Esophagus muscularis mucosa (tissue), 4 donors: ENCODE data around the gene TNF. TPM values are rescaled to one million over a fixed set of nuclear protein-coding genes. Genes with fewer than 3 reads are reported as not detected.
A peak's percentile ranks its signal among the peaks of the same experiment; 100 is the strongest.

Experiments
- DNase-seq: peaks from one replicate; pipeline ENCODE4 v3.0.0-alpha.2; 2017; ENCODE audit errors: extremely low spot score
- H3K27ac ChIP-seq, 4 donors: fragments of 200-600 bp; sonication (generic); replicated peaks in 1 of 4; 1 replicate in 3 of 4; 2 replicates in 1 of 4; pipeline ENCODE4 v1.5.1; 2016 to 2019; ENCODE audit warnings: mild to moderate bottlenecking in 1 of 4
- H3K27me3 ChIP-seq, 4 donors: fragments of 200-600 bp; sonication (generic); one replicate each; pipeline versions ENCODE4 v1.5.1 to v1.6.0; 2016 to 2019
- H3K36me3 ChIP-seq, 4 donors: fragments of 200-600 bp; sonication (generic); one replicate each; pipeline ENCODE4 v1.5.1; 2016 to 2019
- H3K4me1 ChIP-seq, 4 donors: fragments of 200-600 bp; sonication (generic); one replicate each; pipeline ENCODE4 v1.5.1; 2016 to 2019
- H3K4me3 ChIP-seq, 4 donors: fragments of 200-600 bp; sonication (generic); 1 replicate in 2 of 4; 2 replicates in 2 of 4; pipeline ENCODE4 v1.5.1; 2016 to 2019; ENCODE audit warnings: mild to moderate bottlenecking in 4 of 4, moderate library complexity in 1 of 4
- H3K9me3 ChIP-seq, 4 donors: fragments of 200-600 bp; sonication (generic); 1 replicate in 3 of 4; 2 replicates in 1 of 4; pipeline ENCODE4 v1.5.1; 2016 to 2019
- EP300 ChIP-seq: sonication (generic); formaldehyde crosslinking; IDR thresholded peaks from one replicate; pipeline ENCODE4 v1.6.1; 2017; ENCODE audit warnings: antibody characterized with exemption
- POLR2A ChIP-seq: fragments of 450-650 bp; IDR thresholded peaks from one replicate; pipeline ENCODE4 v1.6.1; 2017; ENCODE audit warnings: antibody characterized with exemption, moderate library complexity, mild to moderate bottlenecking, low read depth
- POLR2AphosphoS5 ChIP-seq, 2 donors: sonication (generic); formaldehyde crosslinking; IDR thresholded peaks; one replicate each; pipeline ENCODE4 v1.6.1; 2017; ENCODE audit warnings: antibody characterized with exemption in 2 of 2
- WGBS: methylation state at CpG from one replicate; pipeline ENCODE4 v1.1.5; 2018; 5-methylcytosine and 5-hydroxymethylcytosine counted together
- intact Hi-C: fragments of 100-400 bp; cut with DNase I; formaldehyde crosslinking; loops from one replicate; pipeline ENCODE4 v1.15.1; 2023
- total RNA-seq, 4 donors: library from RNA; depleted of rRNA; stranded (reverse); fragments of >200 nt; gene quantifications; one replicate each; pipeline versions ENCODE4 v1.1.0 to v1.2.1, GENCODE V29; 2016
- TF ChIP-seq, protein P1 (sequence below), 3 experiments: fragments of 200-600 bp in 2 of 3; fragments of 450-650 bp in 1 of 3; sonication (generic) in 2 of 3; IDR thresholded peaks; one replicate each; pipeline ENCODE4 v1.5.1; 2017 to 2019; ENCODE audit warnings: antibody characterized with exemption in 3 of 3, mild to moderate bottlenecking in 2 of 3, moderate library complexity in 1 of 3

The TNF gene
- total RNA-seq, 4 donors from 2014 or later, result 0.17 to 1.5 TPM; not detected in 2

DNA sequence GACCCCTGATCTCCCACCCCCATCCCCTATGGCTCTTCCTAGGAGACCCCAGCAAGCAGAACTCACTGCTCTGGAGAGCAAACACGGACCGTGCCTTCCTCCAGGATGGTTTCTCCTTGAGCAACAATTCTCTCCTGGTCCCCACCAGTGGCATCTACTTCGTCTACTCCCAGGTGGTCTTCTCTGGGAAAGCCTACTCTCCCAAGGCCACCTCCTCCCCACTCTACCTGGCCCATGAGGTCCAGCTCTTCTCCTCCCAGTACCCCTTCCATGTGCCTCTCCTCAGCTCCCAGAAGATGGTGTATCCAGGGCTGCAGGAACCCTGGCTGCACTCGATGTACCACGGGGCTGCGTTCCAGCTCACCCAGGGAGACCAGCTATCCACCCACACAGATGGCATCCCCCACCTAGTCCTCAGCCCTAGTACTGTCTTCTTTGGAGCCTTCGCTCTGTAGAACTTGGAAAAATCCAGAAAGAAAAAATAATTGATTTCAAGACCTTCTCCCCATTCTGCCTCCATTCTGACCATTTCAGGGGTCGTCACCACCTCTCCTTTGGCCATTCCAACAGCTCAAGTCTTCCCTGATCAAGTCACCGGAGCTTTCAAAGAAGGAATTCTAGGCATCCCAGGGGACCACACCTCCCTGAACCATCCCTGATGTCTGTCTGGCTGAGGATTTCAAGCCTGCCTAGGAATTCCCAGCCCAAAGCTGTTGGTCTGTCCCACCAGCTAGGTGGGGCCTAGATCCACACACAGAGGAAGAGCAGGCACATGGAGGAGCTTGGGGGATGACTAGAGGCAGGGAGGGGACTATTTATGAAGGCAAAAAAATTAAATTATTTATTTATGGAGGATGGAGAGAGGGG lies 1.9 kb upstream of the TNF start:
- Histone ChIP-seq H3K27me3 (peaks cover 0 to 42% (median 0%) of the 10 kb centered on the region in 4 donors), H3K9me3 (no peaks in the 10 kb centered on the region), H3K4me3 (no peak overlapping the region), H3K36me3 (no peaks in the 10 kb centered on the region), H3K27ac (no peak overlapping the region), H3K4me1 (peaks cover 0 to 3% (median 0%) of the 10 kb centered on the region in 4 donors)
- DNase-seq, result no peak
- intact Hi-C loops, result no loop called here
- 89% methylated on average over 9 of the region's 9 CpGs for whole genome bisulfite sequencing
- TF ChIP-seq POLR2AphosphoS5 (IDR thresholded peaks at IDR 0.05), result no peak
- TF ChIP-seq, protein P1, sequence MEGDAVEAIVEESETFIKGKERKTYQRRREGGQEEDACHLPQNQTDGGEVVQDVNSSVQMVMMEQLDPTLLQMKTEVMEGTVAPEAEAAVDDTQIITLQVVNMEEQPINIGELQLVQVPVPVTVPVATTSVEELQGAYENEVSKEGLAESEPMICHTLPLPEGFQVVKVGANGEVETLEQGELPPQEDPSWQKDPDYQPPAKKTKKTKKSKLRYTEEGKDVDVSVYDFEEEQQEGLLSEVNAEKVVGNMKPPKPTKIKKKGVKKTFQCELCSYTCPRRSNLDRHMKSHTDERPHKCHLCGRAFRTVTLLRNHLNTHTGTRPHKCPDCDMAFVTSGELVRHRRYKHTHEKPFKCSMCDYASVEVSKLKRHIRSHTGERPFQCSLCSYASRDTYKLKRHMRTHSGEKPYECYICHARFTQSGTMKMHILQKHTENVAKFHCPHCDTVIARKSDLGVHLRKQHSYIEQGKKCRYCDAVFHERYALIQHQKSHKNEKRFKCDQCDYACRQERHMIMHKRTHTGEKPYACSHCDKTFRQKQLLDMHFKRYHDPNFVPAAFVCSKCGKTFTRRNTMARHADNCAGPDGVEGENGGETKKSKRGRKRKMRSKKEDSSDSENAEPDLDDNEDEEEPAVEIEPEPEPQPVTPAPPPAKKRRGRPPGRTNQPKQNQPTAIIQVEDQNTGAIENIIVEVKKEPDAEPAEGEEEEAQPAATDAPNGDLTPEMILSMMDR (IDR thresholded peaks at IDR 0.05), result no peak
- no peak for TF ChIP-seq POLR2A
- no peak for TF ChIP-seq EP300

DNA sequence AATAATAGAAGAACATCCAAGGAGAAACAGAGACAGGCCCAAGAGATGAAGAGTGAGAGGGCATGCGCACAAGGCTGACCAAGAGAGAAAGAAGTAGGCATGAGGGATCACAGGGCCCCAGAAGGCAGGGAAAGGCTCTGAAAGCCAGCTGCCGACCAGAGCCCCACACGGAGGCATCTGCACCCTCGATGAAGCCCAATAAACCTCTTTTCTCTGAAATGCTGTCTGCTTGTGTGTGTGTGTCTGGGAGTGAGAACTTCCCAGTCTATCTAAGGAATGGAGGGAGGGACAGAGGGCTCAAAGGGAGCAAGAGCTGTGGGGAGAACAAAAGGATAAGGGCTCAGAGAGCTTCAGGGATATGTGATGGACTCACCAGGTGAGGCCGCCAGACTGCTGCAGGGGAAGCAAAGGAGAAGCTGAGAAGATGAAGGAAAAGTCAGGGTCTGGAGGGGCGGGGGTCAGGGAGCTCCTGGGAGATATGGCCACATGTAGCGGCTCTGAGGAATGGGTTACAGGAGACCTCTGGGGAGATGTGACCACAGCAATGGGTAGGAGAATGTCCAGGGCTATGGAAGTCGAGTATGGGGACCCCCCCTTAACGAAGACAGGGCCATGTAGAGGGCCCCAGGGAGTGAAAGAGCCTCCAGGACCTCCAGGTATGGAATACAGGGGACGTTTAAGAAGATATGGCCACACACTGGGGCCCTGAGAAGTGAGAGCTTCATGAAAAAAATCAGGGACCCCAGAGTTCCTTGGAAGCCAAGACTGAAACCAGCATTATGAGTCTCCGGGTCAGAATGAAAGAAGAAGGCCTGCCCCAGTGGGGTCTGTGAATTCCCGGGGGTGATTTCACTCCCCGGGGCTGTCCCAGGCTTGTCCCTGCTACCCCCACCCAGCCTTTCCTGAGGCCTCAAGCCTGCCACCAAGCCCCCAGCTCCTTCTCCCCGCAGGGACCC lies 981 bp upstream of the TNF start:
- Histone ChIP-seq H3K27me3 (peaks cover 0 to 33% (median 0%) of the 10 kb centered on the region in 4 donors), H3K4me1 (peaks cover 0 to 3% (median 0%) of the 10 kb centered on the region in 4 donors), H3K4me3 (no peak overlapping the region), H3K9me3 (no peaks in the 10 kb centered on the region), H3K36me3 (no peaks in the 10 kb centered on the region), H3K27ac (peak overlapping the region in 2 of 4 donors; percentile 36 to 59)
- WGBS, result 84% methylated on average over 14 of the region's 14 CpGs
- no peak for TF ChIP-seq POLR2AphosphoS5 (IDR thresholded peaks at IDR 0.05)
- TF ChIP-seq, protein P1 (IDR thresholded peaks at IDR 0.05), result no peak
- no peak for TF ChIP-seq EP300
- TF ChIP-seq POLR2A, result no peak
- intact Hi-C loops, result no loop called here
- DNase-seq, result no peak

DNA sequence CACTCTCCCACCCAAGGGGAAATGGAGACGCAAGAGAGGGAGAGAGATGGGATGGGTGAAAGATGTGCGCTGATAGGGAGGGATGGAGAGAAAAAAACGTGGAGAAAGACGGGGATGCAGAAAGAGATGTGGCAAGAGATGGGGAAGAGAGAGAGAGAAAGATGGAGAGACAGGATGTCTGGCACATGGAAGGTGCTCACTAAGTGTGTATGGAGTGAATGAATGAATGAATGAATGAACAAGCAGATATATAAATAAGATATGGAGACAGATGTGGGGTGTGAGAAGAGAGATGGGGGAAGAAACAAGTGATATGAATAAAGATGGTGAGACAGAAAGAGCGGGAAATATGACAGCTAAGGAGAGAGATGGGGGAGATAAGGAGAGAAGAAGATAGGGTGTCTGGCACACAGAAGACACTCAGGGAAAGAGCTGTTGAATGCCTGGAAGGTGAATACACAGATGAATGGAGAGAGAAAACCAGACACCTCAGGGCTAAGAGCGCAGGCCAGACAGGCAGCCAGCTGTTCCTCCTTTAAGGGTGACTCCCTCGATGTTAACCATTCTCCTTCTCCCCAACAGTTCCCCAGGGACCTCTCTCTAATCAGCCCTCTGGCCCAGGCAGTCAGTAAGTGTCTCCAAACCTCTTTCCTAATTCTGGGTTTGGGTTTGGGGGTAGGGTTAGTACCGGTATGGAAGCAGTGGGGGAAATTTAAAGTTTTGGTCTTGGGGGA lies 754 bp downstream of the TNF start:
- Histone ChIP-seq H3K4me3 (peak overlapping the region; percentile 36 to 50 (median 40)), H3K27me3 (peaks cover 0 to 19% (median 0%) of the 10 kb centered on the region in 4 donors), H3K27ac (peak overlapping the region; percentile 36 to 59 (median 43)), H3K9me3 (no peaks in the 10 kb centered on the region), H3K36me3 (no peaks in the 10 kb centered on the region), H3K4me1 (peaks cover 4 to 11% (median 7%) of the 10 kb centered on the region in 4 donors)
- TF ChIP-seq EP300, result no peak
- TF ChIP-seq, protein P1 (IDR thresholded peaks at IDR 0.05), result no peak
- TF ChIP-seq POLR2A, result no peak
- no peak for TF ChIP-seq POLR2AphosphoS5 (IDR thresholded peaks at IDR 0.05)
- 64% methylated on average over 8 of the region's 8 CpGs for WGBS
- DNase-seq, result no peak
- intact Hi-C loops, result no loop called here

DNA sequence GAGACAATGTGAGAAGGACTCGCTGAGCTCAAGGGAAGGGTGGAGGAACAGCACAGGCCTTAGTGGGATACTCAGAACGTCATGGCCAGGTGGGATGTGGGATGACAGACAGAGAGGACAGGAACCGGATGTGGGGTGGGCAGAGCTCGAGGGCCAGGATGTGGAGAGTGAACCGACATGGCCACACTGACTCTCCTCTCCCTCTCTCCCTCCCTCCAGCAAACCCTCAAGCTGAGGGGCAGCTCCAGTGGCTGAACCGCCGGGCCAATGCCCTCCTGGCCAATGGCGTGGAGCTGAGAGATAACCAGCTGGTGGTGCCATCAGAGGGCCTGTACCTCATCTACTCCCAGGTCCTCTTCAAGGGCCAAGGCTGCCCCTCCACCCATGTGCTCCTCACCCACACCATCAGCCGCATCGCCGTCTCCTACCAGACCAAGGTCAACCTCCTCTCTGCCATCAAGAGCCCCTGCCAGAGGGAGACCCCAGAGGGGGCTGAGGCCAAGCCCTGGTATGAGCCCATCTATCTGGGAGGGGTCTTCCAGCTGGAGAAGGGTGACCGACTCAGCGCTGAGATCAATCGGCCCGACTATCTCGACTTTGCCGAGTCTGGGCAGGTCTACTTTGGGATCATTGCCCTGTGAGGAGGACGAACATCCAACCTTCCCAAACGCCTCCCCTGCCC lies 1.7 kb downstream of the TNF start:
- Histone ChIP-seq H3K4me1 (peaks cover 12 to 19% (median 15%) of the 10 kb centered on the region in 4 donors), H3K4me3 (no peak overlapping the region), H3K9me3 (no peaks in the 10 kb centered on the region), H3K27me3 (peaks cover 0 to 13% (median 0%) of the 10 kb centered on the region in 4 donors), H3K36me3 (no peaks in the 10 kb centered on the region), H3K27ac (no peak overlapping the region)
- intact Hi-C loops, result no loop called here
- no peak for DNase-seq
- WGBS, result 84% methylated on average over 19 of the region's 19 CpGs
- TF ChIP-seq EP300, result no peak
